WI38 (cell line): ENCODE results near the gene DACT2.
"Not testable (repeated sequence)": the region's sequence is repeated elsewhere in the genome, so short reads cannot be mapped to it uniquely, and the experiment has no call there.

ENCODE experiments used
- H3K4me3 ChIP-seq: 2 replicates; pipeline ENCODE4 v1.5.1; 2011; ENCODE audit warnings: low read depth, mild to moderate bottlenecking, control low read depth, low read length
- TF ChIP-seq, protein P1 (sequence below): IDR thresholded peaks from 2 replicates; pipeline ENCODE4 v1.5.1; 2012; ENCODE audit warnings: low read depth, mild to moderate bottlenecking, control low read depth, low read length

Gene DACT2

DNA sequence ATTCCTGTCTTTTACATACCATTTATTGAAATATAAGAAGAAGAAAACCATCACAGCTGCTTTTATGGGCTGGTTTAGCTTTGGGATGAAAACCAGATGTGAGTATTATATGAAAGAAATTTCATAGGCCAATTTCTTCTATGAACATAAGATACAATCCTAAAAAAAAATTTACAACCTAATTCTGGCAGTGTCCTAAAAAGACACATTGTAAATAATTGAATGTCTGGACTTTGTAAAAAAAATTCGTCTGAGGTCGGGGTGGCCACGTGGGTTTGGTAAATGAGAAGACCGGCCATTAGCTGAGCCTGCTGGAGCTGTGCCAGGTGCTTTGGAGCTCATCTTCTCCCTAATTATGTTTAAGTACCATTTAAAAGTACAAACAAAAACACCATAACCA is 26.8 kb downstream of the DACT2 start:
- TF ChIP-seq, protein P1, sequence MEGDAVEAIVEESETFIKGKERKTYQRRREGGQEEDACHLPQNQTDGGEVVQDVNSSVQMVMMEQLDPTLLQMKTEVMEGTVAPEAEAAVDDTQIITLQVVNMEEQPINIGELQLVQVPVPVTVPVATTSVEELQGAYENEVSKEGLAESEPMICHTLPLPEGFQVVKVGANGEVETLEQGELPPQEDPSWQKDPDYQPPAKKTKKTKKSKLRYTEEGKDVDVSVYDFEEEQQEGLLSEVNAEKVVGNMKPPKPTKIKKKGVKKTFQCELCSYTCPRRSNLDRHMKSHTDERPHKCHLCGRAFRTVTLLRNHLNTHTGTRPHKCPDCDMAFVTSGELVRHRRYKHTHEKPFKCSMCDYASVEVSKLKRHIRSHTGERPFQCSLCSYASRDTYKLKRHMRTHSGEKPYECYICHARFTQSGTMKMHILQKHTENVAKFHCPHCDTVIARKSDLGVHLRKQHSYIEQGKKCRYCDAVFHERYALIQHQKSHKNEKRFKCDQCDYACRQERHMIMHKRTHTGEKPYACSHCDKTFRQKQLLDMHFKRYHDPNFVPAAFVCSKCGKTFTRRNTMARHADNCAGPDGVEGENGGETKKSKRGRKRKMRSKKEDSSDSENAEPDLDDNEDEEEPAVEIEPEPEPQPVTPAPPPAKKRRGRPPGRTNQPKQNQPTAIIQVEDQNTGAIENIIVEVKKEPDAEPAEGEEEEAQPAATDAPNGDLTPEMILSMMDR = no peak
- H3K4me3 ChIP-seq = no peak overlapping the region

DNA sequence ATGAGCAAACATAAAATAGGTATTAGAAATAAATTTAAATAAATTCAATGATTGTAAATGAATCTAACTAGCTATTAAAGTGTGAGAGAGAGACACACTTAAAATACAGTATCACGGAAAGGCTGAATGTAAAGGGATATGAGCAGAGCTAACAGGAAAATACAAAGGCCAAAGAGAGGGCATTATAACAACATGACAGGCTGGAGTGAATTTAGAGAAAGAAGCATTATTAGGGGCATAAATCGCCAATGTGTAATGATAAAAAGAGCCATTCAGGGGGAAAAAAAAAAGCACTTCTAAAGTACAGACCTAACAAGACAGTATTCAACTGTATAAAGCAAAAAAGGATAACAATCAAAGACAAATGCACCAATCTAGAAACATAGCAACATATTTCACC is 28.1 kb downstream of the DACT2 start:
- H3K4me3 ChIP-seq = no peak overlapping the region
- TF ChIP-seq, protein P1 = no peak

DNA sequence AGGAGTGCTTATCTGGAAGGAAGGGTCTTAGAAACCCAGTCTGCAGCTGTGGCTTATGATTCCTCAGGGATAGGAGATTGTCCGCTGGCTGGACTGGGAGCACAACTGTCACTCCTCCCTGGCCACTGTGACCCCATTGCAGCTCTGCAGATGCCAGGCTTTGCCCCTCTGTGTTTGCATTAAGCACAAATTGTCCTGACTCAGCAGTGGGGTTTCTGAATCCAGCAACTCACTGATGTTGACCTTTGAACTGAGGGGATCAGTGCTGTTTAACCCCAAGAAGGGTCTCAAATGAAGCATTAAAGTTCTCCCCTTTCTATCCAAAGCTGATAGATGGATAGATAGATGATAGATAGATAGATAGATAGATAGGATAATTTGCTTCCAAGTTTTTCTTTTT is 29.5 kb downstream of the DACT2 start:
- TF ChIP-seq, protein P1 = no peak

DNA sequence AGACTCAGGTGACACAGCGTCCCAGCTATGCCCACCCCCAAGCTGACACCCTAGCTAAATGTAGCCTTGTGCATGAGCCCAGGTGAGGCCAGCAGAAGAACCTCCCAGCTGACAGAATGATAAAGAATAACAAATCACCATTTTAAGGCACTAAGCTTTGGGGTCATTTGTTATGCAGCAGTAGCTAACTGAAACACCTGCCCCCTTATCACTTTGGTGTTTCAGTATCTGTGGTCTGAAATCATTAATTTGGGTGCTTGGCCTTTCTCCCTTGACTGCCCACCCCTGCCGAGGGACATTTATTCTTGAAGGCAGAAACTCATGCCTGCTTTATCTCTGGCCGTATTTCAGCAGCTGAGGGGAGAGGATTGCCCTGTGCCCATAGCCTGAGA is 30.0 kb downstream of the DACT2 start:
- TF ChIP-seq, protein P1 = no peak
- H3K4me3 ChIP-seq = no peak overlapping the region

More for the DNA sequence above, 29.5 kb downstream of the DACT2 start:
- H3K4me3 ChIP-seq = no peak overlapping the region

DNA sequence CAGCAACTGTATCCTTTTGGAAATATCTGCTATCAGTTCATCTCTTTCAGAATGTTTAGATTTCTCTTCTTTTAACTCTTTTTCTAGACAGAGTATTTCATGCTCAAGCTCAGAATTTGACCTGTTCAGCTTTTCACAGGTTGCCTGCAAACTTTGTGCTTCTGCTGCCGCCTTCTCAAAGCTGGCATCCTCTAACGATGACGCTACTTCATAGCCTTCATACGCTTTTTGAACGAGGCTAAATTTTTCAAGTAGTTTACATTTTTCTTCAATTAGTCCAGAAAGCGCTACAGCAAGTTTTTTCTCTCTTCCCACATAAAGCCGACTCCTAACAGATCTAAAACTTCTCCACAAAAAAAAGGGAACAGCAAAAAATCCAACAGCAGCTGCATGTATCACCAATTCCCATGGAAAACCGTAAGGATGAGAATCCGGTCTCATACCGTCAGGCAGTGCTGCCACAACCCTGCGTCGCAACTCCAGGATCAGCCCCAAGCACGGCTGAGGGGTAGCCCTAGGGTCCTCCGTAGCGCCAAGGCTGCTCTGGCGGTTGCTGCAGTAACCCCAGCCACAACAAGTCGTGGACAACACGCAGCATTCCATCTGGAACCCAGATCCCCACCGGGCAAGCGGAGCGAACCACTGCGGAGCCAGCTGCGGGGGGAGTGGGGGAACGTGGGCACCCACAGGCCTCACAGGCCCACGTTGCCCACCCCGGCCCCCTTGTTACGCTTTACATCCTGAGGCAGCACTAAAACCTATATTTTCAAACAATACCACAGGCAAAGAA is 30.6 kb downstream of the DACT2 start:
- no peak overlapping the region for H3K4me3 ChIP-seq
- TF ChIP-seq, protein P1 = no peak

DNA sequence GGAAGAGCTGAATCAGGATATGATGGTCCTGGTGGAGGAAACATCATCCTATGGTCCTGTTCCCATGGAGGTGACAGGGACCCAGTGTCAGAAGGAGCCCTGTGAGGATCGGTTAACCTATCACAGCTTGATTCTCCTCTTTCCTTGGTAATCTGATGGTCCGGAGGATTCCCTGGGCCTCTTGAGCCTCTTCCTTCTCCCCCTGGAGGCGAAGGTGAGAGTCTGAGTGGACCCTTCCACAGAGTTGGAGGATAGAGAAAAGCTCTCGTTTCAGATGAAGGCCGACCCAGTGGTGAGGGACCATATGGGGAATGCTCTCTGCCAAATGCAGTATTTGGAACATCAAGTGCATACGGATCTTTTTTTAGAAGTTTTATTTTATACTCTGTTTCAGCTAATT is 32.1 kb downstream of the DACT2 start:
- not testable (repeated sequence) for H3K4me3 ChIP-seq

DNA sequence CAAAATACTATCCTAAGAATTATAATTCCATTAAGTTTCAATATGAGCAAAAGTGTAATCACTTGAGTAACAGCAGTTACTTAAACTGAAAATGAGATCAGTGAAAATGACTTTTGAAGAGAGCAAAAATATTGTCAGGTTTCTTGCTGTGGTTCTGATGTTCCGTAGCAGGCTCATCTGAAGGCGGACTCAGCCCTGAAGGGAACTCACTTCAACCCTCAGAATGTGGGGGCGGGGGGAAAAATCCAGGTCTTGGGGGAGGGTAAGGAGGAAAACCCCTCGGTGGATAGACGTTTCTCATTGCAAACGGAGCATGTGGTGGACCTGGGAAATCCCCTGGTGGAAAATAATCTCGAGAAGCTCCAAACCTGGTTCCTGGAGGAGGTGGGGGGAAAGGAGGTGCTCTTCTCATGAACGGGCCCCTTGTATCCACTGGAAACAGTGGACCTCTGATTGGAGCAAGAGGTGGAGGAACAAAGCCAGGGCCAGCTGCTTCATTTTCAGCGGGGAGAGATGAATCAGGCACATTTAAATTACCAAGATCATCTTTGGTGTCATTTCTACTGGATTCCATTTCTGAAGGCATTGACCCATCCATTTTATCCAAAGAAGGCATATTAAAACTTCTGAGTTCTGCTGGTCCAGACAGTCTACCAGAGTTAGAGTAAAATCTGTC is 32.7 kb downstream of the DACT2 start:
- H3K4me3 ChIP-seq = not testable (repeated sequence)

DNA sequence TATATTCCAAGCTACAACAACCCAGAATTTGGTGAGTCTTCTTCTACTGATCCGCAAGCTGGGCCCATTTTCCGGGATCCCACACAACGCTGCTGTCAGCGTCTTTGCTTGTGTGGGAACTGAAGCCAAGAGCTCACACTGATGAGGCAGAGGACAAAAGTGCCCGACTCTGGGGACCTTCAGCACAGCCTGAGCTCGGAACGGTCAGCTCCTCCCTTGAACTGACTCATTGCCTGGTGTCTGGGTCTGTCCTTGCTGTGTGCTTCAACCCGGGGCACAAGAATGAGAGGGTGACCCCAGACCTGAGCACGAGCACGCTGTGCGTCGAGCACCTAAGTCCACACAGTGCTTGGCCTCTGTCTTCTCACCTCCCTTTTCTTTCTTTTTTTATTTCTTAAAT is 33.5 kb downstream of the DACT2 start:
- TF ChIP-seq, protein P1 = no peak
- no peak overlapping the region for H3K4me3 ChIP-seq
